Astrocyte of the spinal cord (primary cell): ENCODE measurements around the gene C2CD4B.

ENCODE experiments used
- DNase-seq: peaks from one replicate; pipeline ENCODE4 v3.0.0; 2011; ENCODE audit warnings: low read depth, low spot score
- H3K4me3 ChIP-seq: 2 replicates; pipeline ENCODE4 v1.5.1; 2011; ENCODE audit warnings: low read depth, mild to moderate bottlenecking, low read length, moderate library complexity
- in situ Hi-C: cut with HindIII; loops from 2 replicates; pipeline ENCODE4 v1.10.0; 2017; ENCODE audit warnings: low sequenced_read_pairs
- TF ChIP-seq, protein P1 (sequence below): IDR thresholded peaks from 2 replicates; pipeline ENCODE4 v1.5.1; 2012; ENCODE audit warnings: low read depth, mild to moderate bottlenecking, low read length, inconsistent platforms

The C2CD4B gene

DNA sequence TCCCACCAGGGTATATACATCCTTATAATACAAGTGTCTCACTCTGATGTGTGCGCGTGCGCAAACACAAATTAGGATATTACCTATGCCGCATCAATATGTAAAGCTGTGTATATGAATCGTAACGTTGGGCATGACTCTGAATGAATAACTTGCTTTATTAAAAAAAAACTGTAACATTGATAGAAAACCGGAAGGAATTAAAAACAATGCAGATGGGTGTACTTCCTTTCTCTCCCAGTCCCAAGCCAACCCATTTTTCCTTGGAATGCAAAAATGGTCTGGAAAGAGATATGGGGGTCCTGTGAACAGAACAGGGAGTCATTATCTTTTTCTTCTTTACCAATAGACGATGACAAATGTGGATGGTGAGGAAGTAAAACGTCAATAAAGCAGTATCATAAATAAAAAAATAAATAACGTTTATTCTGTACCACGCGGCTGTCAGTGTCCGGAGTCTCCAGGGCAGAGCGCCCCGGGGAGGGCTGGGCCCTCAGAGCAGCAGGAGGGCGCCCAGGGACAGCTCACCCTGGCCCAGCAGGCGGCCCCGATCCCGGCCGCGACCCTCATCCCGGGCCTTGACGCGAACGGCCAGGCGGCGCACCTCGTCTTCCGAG, 1.6 kb downstream of the C2CD4B start:
- no peak overlapping the region for H3K4me3 ChIP-seq
- no peak for DNase-seq
- in situ Hi-C loops = no loop called here
- TF ChIP-seq, protein P1, sequence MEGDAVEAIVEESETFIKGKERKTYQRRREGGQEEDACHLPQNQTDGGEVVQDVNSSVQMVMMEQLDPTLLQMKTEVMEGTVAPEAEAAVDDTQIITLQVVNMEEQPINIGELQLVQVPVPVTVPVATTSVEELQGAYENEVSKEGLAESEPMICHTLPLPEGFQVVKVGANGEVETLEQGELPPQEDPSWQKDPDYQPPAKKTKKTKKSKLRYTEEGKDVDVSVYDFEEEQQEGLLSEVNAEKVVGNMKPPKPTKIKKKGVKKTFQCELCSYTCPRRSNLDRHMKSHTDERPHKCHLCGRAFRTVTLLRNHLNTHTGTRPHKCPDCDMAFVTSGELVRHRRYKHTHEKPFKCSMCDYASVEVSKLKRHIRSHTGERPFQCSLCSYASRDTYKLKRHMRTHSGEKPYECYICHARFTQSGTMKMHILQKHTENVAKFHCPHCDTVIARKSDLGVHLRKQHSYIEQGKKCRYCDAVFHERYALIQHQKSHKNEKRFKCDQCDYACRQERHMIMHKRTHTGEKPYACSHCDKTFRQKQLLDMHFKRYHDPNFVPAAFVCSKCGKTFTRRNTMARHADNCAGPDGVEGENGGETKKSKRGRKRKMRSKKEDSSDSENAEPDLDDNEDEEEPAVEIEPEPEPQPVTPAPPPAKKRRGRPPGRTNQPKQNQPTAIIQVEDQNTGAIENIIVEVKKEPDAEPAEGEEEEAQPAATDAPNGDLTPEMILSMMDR = no peak

DNA sequence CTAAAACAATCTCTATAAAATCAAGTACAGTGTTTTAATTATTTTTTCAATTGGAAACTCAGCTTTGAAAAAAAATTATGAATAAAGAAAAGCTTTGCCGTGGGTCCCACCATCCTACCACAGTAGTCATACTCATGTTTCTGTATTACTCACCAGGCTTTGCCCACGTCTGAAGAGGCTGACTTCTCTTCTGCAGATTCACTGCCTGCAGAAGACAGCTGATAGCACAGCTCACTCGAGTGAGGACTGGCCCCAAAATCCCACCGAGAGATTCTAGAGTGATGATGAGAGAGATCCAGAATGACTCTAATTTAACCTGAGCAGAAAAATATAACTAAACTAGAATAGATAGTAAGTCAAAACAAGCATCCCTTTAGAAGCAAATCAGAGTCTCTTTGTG, 11.9 kb downstream of the C2CD4B start:
- no peak overlapping the region for H3K4me3 ChIP-seq
- TF ChIP-seq, protein P1 = no peak
- in situ Hi-C loops = no loop called here
- DNase-seq = no peak

DNA sequence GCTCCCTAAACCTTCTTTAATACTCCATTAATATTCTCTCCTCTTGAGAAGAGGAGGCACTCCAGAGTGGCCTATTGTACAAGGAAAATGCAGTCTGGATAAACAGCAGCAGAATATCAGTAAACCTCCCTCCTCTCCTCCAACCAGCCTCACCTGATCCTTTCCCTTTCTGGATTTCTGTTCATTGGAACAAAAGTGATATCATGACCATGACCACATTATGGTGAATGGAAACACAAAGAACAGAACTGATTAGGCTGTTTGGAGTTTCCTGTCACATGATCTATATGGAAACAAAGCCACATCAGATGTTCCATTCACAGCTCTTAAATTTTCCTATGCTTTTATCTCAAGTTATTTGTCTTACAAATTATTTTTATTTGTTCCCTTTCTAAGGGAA, 14.6 kb downstream of the C2CD4B start:
- TF ChIP-seq, protein P1 = no peak
- H3K4me3 ChIP-seq = no peak overlapping the region
- in situ Hi-C loops = no loop called here
- DNase-seq = no peak

DNA sequence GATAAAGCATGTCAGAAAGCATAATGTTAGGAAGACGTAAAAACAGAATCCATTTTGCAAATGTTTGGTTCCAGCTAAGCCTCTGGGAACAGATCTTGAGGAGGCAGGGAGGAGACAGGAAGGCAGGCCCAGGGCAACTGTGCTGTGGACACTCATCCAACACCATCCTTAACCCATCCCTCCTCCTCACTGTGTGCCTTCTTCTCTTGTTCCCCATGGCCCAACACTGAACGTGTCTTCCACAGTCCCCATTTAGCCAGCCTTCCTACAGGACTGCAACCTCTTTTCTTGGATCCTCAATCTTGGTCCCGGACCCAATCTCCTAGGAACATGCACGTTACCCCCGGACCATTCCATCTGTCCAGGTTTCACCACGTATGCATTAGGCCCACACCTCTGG, 15.4 kb downstream of the C2CD4B start:
- TF ChIP-seq, protein P1 = no peak
- in situ Hi-C loops = no loop called here

DNA sequence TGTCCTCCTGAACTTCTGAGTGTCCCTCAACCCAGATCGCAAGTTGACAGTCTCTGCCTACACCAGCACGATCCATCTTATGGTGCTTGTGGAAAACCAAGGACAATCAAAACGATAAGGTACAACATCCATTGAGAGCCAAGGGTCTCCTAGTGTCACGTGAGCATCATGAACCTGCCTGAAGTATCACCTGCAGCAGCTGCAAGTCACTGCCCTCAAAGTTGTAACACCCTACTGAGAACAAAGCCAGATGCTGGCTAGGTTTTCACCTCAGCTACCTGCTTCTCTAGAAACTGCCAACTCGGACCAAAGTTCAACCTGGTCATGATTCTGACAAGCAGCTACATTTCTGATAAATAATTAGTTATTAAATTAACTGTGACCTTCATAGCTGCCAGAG, 17.5 kb downstream of the C2CD4B start:
- TF ChIP-seq, protein P1 = no peak
- no peak overlapping the region for H3K4me3 ChIP-seq
- in situ Hi-C loops = no loop called here

More for the DNA sequence above, 15.4 kb downstream of the C2CD4B start:
- no peak for DNase-seq
- no peak overlapping the region for H3K4me3 ChIP-seq

DNA sequence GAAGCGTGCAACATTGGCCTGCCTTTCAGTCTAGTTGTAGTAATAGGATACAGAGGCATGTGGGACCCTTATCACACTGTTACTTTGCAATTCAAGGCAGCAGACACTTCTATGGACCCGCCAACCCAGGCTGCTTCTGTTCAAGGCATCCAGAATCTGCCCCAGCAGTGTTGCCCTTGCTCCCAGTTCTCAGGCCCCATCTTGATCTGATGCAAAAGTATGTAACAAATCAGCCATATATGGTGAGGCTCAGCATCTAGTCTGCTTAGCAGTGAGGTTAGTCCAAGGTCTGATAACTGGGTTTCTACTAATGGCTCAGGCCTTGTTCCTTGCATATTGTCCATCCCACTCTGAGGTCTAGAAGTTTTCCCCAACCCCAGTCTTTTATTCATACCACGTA, 17.9 kb downstream of the C2CD4B start:
- H3K4me3 ChIP-seq = no peak overlapping the region
- no peak for DNase-seq
- TF ChIP-seq, protein P1 = no peak
- in situ Hi-C loops = no loop called here

More for the DNA sequence above, 17.5 kb downstream of the C2CD4B start:
- no peak for DNase-seq
